Aorta (tissue), 5 donors: ENCODE results near the gene PCBP3. TPM values are rescaled to one million over a fixed set of nuclear protein-coding genes. Genes with fewer than 3 reads are reported as not detected.
A peak's percentile ranks its signal among the peaks of the same experiment; 100 is the strongest.

ENCODE experiments used
- ATAC-seq: fragments of 200-7000 bp; cut with Tn5 transposase; one replicate; pipeline ENCODE4 v1.9.1; 2022; ENCODE audit warnings: moderate library complexity; ENCODE audit not compliant: low FRiP score
- DNase-seq, 2 donors: peaks; one replicate each; pipeline ENCODE4 v3.0.0-alpha.2; 2020
- H3K27ac ChIP-seq, 2 donors: one replicate each; pipeline ENCODE4 v1.5.1; 2013; ENCODE audit warnings: low read length in 2 of 2, mild to moderate bottlenecking in 2 of 2, moderate library complexity in 2 of 2, control low read depth in 1 of 2, inconsistent platforms in 1 of 2, low read depth in 1 of 2
- H3K27me3 ChIP-seq, 2 donors: one replicate each; pipeline ENCODE4 v1.6.1; 2013; ENCODE audit warnings: control low read depth in 1 of 2, low read length in 1 of 2, mild to moderate bottlenecking in 1 of 2, moderate library complexity in 1 of 2; ENCODE audit not compliant: insufficient read depth in 2 of 2, control insufficient read depth in 1 of 2
- H3K36me3 ChIP-seq, 2 donors: one replicate each; pipeline ENCODE4 v1.6.1; 2013; ENCODE audit warnings: control low read depth in 1 of 2, low read length in 1 of 2, mild to moderate bottlenecking in 1 of 2; ENCODE audit not compliant: insufficient read depth in 2 of 2, control insufficient read depth in 1 of 2
- H3K4me1 ChIP-seq, 2 donors: one replicate each; pipeline ENCODE4 v1.6.1; 2013; ENCODE audit warnings: low read length in 2 of 2, control low read depth in 1 of 2, mild to moderate bottlenecking in 1 of 2, moderate library complexity in 1 of 2; ENCODE audit not compliant: insufficient read depth in 2 of 2, control insufficient read depth in 1 of 2
- H3K4me3 ChIP-seq, 2 donors: one replicate each; pipeline ENCODE4 v1.5.1; 2013; ENCODE audit warnings: low read length in 2 of 2, control low read depth in 1 of 2, mild to moderate bottlenecking in 1 of 2
- H3K9me3 ChIP-seq: one replicate; pipeline ENCODE4 v1.6.1; 2013; ENCODE audit warnings: mild to moderate bottlenecking, low read length; ENCODE audit not compliant: control insufficient read depth
- WGBS, 2 donors: extraction: QIAGEN DNeasy Blood & Tissue Kit; methylation state at CpG; one replicate each; pipeline ENCODE4 v1.1.7; 2013; 5-methylcytosine and 5-hydroxymethylcytosine counted together
- intact Hi-C, 2 donors: fragments of 100-400 bp; cut with DNase I; formaldehyde crosslinking; loops; one replicate each; pipeline versions ENCODE4 v1.14.2 to v1.15.0; 2022
- polyA plus RNA-seq, 2 donors: library from polyadenylated mRNA; stranded (reverse); fragments of 200-250 nt; gene quantifications; one replicate each; pipeline ENCODE4 v1.2.3, GENCODE V29; 2013
- total RNA-seq, 2 donors: library from RNA; stranded (reverse); fragmentation: NEBNext Ultra II Directional; extraction: Animal tissue kit (Norgen Biotek cat#: 25700); gene quantifications; one replicate each; pipeline ENCODE4 v1.2.1, GENCODE V29; 2021
- donor health status: healthy with polysubstance abuse.
- donor health status: Bipolar disorder and iron deficiency.
- donor health status: DM: no; HTN: no; CAD: no.
- donor health status: DM: no; HTN: no; CAD: no.
- donor health status: DM: yes; HTN: yes; CAD: no.

The PCBP3 gene
- total and polyA plus RNA-seq, 4 donors, result 3.6 to 15.0 (median 7.0) TPM; not detected in 1

- no peak for ATAC-seq
- Histone ChIP-seq H3K4me1 (no peaks in the 10 kb centered on the region), H3K4me3 (no peak overlapping the region), H3K36me3 (no peaks in the 10 kb centered on the region), H3K9me3 (no peaks in the 10 kb centered on the region), H3K27ac (no peak overlapping the region), H3K27me3 (no peaks in the 10 kb centered on the region)
- WGBS, 2 donors, result 98% methylated on average over 8 of the region's 8 CpGs
- intact Hi-C loops, result no loop called here
- DNase-seq, result peak in 1 of 2 donors; percentile 16
Measured at GRCh38 chr21:45841033-45841432, 197.5 kb downstream of the PCBP3 start.

DNA sequence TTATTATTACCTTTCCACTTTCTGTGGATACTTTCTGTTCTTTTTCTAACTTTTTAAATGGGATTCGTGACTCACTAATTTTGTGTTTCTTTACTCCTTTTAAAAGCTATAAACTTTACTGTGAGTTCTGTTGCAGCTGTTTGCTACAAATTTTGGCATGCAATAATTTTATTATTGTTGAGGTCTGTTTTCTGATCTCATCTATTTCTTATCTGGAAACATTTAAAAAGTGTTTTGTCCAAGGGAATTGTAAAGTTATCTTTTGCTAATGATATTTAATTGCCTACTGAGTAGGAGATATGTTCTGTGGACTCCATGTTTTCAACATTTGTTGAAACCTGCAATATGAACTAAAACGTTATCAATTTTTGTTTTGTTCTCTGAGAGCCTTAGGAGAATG lies 199.9 kb downstream of the PCBP3 start:
- intact Hi-C loops, result no loop called here
- no peak for DNase-seq
- no peak overlapping the region for H3K4me3 ChIP-seq
- H3K9me3 ChIP-seq, result no peaks in the 10 kb centered on the region
- no peaks in the 10 kb centered on the region for H3K27me3 ChIP-seq
- 91 to 94% methylated on average over 2 of the region's 2 CpGs for WGBS, 2 donors
- ATAC-seq, result no peak
- no peak overlapping the region for H3K27ac ChIP-seq
- no peaks in the 10 kb centered on the region for H3K36me3 ChIP-seq
- H3K4me1 ChIP-seq, result no peaks in the 10 kb centered on the region

DNA sequence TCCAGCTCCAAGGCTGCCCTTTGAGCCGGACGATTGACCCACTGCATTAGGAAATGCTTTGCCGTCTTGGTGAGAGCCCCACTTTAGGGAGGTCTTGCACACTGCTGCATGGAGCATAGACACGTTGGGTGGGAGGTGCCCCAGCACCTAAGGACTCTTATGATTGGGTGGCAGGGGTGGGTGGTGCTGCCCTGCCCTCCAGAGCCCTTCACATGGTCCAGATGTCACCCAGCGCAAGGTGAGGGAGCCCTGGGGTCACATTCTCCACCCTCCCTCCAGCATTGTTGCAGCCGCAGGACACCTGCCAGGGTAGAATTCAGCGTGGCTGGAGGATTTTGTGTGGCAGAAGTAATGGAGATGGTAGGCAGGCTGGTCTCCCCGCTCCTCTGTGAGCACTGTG lies 200.7 kb downstream of the PCBP3 start:
- Histone ChIP-seq H3K27me3 (no peaks in the 10 kb centered on the region), H3K27ac (no peak overlapping the region), H3K9me3 (no peaks in the 10 kb centered on the region), H3K4me1 (no peaks in the 10 kb centered on the region), H3K36me3 (no peaks in the 10 kb centered on the region), H3K4me3 (no peak overlapping the region)
- ATAC-seq, result no peak
- intact Hi-C loops, result no loop called here
- 93 to 97% methylated on average over 8 of the region's 8 CpGs for WGBS, 2 donors
- DNase-seq, result peak in 1 of 2 donors; percentile 51

- no peaks in the 10 kb centered on the region for H3K36me3 ChIP-seq
- no peak overlapping the region for H3K4me3 ChIP-seq
- DNase-seq (peak in 1 of 2 donors; percentile 21), ATAC-seq (no peak)
- no peaks in the 10 kb centered on the region for H3K4me1 ChIP-seq
- intact Hi-C loops, result no loop called here
- no peaks in the 10 kb centered on the region for H3K27me3 ChIP-seq
- H3K27ac ChIP-seq, result no peak overlapping the region
- no peaks in the 10 kb centered on the region for H3K9me3 ChIP-seq
- 92 to 93% methylated on average over 12 of the region's 12 CpGs for WGBS, 2 donors
Measured at GRCh38 chr21:45845063-45845769, 201.7 kb downstream of the PCBP3 start.

GRCh38 chr21:45845770-45846090 lies 202.2 kb downstream of the PCBP3 start:
- Histone ChIP-seq H3K36me3 (no peaks in the 10 kb centered on the region), H3K9me3 (no peaks in the 10 kb centered on the region), H3K4me3 (no peak overlapping the region), H3K4me1 (no peaks in the 10 kb centered on the region), H3K27ac (no peak overlapping the region), H3K27me3 (no peaks in the 10 kb centered on the region)
- 62 to 75% methylated on average over 3 of the region's 3 CpGs for WGBS, 2 donors
- ATAC-seq, result no peak
- intact Hi-C loops, result no loop called here
- peak in 1 of 2 donors; percentile 20 for DNase-seq

DNA sequence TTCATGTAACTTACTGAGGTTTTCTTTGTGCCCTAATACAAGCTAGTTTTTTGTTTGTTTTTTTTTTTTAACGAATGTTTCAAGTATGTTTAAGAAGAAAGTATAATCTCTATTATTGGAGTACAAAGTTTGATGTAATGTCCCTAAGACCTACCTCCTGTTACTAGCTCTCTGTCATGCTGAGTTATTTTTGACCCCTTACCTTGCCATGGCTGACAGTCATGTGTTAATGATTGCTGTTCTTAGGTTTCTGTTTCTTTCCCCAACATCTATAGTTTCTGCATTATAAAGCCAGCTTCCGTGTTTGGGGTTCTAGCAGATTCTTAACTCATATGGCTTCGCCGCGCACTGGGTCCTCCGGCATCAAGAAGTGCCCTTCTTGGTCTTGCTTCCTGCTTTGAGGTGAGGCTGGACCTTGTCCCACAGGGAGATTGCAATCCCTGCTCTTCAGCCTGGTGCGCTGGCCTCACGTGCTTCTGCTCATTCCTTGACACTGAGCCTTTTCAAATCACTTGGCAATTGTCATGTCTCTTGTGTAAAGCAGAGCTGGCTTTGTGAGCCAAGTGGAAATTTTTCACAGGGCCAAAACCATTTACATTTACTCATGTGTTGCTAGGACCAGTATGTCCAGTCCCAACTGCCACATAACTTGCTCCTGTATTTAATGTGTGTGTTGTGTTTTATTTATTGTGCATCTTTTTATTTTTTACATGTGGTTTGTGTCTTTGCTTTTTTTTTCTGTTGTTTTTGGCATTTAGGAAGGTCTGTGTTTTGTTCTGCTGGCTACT lies 203.0 kb downstream of the PCBP3 start:
- H3K4me3 ChIP-seq, result no peak overlapping the region
- DNase-seq, result peak in 1 of 2 donors; percentile 65
- no peak for ATAC-seq
- intact Hi-C loops, result no loop called here
- no peaks in the 10 kb centered on the region for H3K36me3 ChIP-seq
- H3K27ac ChIP-seq, result no peak overlapping the region
- H3K27me3 ChIP-seq, result no peaks in the 10 kb centered on the region
- no peaks in the 10 kb centered on the region for H3K9me3 ChIP-seq
- H3K4me1 ChIP-seq, result no peaks in the 10 kb centered on the region
- WGBS, 2 donors, result 60 to 64% methylated on average over 8 of the region's 8 CpGs

DNA sequence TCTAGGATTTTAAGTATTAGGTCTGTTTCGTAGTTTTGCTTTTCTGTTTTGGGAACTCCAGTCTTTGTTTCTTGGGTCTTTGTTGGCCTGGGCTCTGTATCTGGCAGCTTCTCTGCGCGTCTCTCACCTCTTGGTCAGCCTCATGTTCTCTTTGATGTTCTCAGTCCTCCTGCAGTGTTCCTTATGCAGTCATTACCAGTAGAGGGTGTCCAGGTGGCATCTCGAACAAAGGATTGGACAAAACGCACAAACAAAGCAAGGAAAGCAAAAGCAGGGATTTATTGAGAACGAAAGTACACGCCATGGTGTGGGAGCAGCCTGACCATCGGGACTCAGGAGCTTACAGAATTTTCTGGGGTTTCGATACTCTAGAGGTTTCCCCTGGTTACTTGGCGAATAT lies 204.3 kb downstream of the PCBP3 start:
- no peaks in the 10 kb centered on the region for H3K4me1 ChIP-seq
- H3K27me3 ChIP-seq, result no peaks in the 10 kb centered on the region
- no peak overlapping the region for H3K27ac ChIP-seq
- intact Hi-C loops, result no loop called here
- DNase-seq (peak in 1 of 2 donors; percentile 3), ATAC-seq (no peak)
- WGBS, 2 donors, result 95% methylated on average over 10 of the region's 10 CpGs
- H3K36me3 ChIP-seq, result no peaks in the 10 kb centered on the region
- no peak overlapping the region for H3K4me3 ChIP-seq
- H3K9me3 ChIP-seq, result no peaks in the 10 kb centered on the region

DNA sequence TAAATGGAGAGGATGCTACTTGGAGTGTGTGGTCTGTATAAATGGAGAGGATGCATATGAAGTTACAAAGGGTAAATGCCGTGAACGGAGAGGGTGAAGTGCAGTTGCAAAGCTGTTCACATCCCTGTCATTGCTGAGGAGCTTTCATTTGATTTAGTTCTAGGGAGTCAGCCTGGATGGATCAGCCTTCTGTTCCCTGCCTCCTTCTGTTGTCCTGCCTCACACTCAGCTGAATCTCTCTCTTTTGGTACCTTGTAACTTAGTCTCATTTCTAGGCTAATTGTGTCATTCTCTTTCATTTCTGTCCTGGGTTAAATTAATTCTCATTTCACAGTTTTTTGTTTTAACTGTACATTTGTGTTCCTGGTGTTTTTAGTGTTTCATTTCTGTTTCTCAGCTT lies 204.8 kb downstream of the PCBP3 start:
- DNase-seq (no peak), ATAC-seq (no peak)
- H3K4me1 ChIP-seq, result no peaks in the 10 kb centered on the region
- H3K36me3 ChIP-seq, result no peaks in the 10 kb centered on the region
- no peaks in the 10 kb centered on the region for H3K27me3 ChIP-seq
- 96 to 100% methylated on average over 2 of the region's 2 CpGs for WGBS, 2 donors
- intact Hi-C loops, result no loop called here
- H3K4me3 ChIP-seq, result no peak overlapping the region
- H3K27ac ChIP-seq, result no peak overlapping the region
- H3K9me3 ChIP-seq, result no peaks in the 10 kb centered on the region

- ATAC-seq (no peak), DNase-seq (no peak)
- H3K9me3 ChIP-seq, result no peaks in the 10 kb centered on the region
- H3K27me3 ChIP-seq, result no peaks in the 10 kb centered on the region
- 95 to 98% methylated on average over 2 of the region's 2 CpGs for WGBS, 2 donors
- intact Hi-C loops, result no loop called here
- H3K27ac ChIP-seq, result no peak overlapping the region
- H3K4me1 ChIP-seq, result no peaks in the 10 kb centered on the region
- H3K4me3 ChIP-seq, result no peak overlapping the region
- no peaks in the 10 kb centered on the region for H3K36me3 ChIP-seq
Measured at GRCh38 chr21:45848805-45849204, 205.3 kb downstream of the PCBP3 start.
